Measurements from ENCODE around the gene LZTFL1. TPM values are rescaled to one million over a fixed set of nuclear protein-coding genes. Genes with fewer than 3 reads are reported as not detected.

The LZTFL1 gene
- total and polyA plus RNA-seq, 4 donors: 7.7 to 45.1 (median 22.3) TPM

DNA sequence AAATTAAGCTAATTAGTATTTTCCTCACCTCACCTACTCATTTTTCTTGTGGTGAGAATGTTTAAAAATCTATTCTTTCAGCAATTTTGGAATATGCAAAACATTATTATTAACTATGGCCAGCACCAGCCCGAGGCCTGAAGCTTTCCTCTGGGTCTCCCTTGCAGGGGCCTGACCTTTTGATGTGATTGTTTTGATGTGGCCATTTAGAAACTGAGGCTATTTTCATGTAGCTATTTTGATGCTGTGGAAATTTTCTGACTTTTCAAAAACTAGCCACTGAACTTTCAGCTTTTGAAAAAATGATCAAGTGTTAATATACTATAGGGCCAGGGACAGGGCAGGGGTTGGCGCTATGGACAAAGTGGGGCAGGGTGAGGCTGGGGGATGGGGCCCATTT, 36.2 kb upstream of the LZTFL1 start:
- no peak overlapping the region for H3K27ac ChIP-seq (ENCODE audit: low read depth in 1 of 2, low read length in 1 of 2)
- H3K27me3 ChIP-seq (ENCODE audit: control insufficient read depth in 3 of 3, insufficient read depth in 3 of 3, low read length in 2 of 3): no peaks in the 10 kb centered on the region
- DNase-seq (no peak), ATAC-seq (ENCODE audit: insufficient read depth, low FRiP score) (no peak)
- no peak for TF ChIP-seq CTCF (IDR thresholded peaks at IDR 0.05; ENCODE audit: control extremely low read depth, extremely low read depth)
- peaks cover 0 to 5% (median 0%) of the 10 kb centered on the region in 5 donors for H3K4me1 ChIP-seq (ENCODE audit: control insufficient read depth in 5 of 5, insufficient read depth in 5 of 5, low read length in 5 of 5)
- no peaks in the 10 kb centered on the region for H3K36me3 ChIP-seq (ENCODE audit: control insufficient read depth in 4 of 4, insufficient read depth in 4 of 4, low read length in 4 of 4)
- no peak overlapping the region for H3K9ac ChIP-seq (ENCODE audit: insufficient read depth in 1 of 2, low read length in 2 of 2)
- no peak overlapping the region for H3K4me3 ChIP-seq
- H3K9me3 ChIP-seq (ENCODE audit: control insufficient read depth in 4 of 4, insufficient read depth in 3 of 4, low read length in 3 of 4): no peaks in the 10 kb centered on the region
- 95 to 96% methylated on average over 2 of the region's 2 CpGs for WGBS, 2 donors

GRCh38 chr3:45874677-45875346, 32.9 kb upstream of the LZTFL1 start:
- TF ChIP-seq CTCF (IDR thresholded peaks at IDR 0.05; ENCODE audit: control extremely low read depth, extremely low read depth): no peak
- ATAC-seq (ENCODE audit: insufficient read depth, low FRiP score): no peak
- Histone ChIP-seq H3K36me3 (ENCODE audit: control insufficient read depth in 4 of 4, insufficient read depth in 4 of 4, low read length in 4 of 4) (no peaks in the 10 kb centered on the region), H3K9ac (ENCODE audit: insufficient read depth in 1 of 2, low read length in 2 of 2) (no peak overlapping the region), H3K4me3 (no peak overlapping the region), H3K27me3 (ENCODE audit: control insufficient read depth in 3 of 3, insufficient read depth in 3 of 3, low read length in 2 of 3) (no peaks in the 10 kb centered on the region), H3K4me1 (ENCODE audit: control insufficient read depth in 5 of 5, insufficient read depth in 5 of 5, low read length in 5 of 5) (no peaks in the 10 kb centered on the region), H3K9me3 (ENCODE audit: control insufficient read depth in 4 of 4, insufficient read depth in 3 of 4, low read length in 3 of 4) (no peaks in the 10 kb centered on the region), H3K27ac (ENCODE audit: low read depth in 1 of 2, low read length in 1 of 2) (no peak overlapping the region)
- WGBS, 2 donors: 53 to 76% methylated on average over 5 of the region's 5 CpGs
- DNase-seq: no peak

DNA sequence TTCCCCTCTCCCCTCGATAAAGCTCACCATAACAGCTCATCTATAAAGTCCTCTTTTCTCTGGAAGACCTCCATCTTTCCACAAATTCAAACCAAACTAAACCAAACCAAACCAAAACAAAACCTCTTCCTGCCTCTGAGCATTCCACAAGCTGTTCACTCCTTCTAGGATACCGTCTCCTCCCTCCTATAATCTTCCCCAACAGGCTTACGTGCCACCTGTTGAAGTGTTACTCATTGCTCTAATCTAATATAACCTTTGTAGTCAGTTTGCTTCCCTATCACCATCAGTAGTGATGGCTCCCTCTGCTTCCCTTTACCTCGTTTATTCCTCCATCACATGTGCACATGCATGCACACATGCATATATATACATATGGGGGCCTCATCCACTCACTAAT, 31.7 kb upstream of the LZTFL1 start:
- no peak for ATAC-seq (ENCODE audit: insufficient read depth, low FRiP score)
- no peaks in the 10 kb centered on the region for H3K27me3 ChIP-seq (ENCODE audit: control insufficient read depth in 3 of 3, insufficient read depth in 3 of 3, low read length in 2 of 3)
- no peak for TF ChIP-seq CTCF (IDR thresholded peaks at IDR 0.05; ENCODE audit: control extremely low read depth, extremely low read depth)
- 95% methylated on average over 4 of the region's 4 CpGs for WGBS, 2 donors
- H3K9me3 ChIP-seq (ENCODE audit: control insufficient read depth in 4 of 4, insufficient read depth in 3 of 4, low read length in 3 of 4): no peaks in the 10 kb centered on the region
- no peak overlapping the region for H3K4me3 ChIP-seq
- peaks cover 0 to 1% (median 0%) of the 10 kb centered on the region in 5 donors for H3K4me1 ChIP-seq (ENCODE audit: control insufficient read depth in 5 of 5, insufficient read depth in 5 of 5, low read length in 5 of 5)
- no peak for DNase-seq
- H3K36me3 ChIP-seq (ENCODE audit: control insufficient read depth in 4 of 4, insufficient read depth in 4 of 4, low read length in 4 of 4): no peaks in the 10 kb centered on the region
- H3K9ac ChIP-seq (ENCODE audit: insufficient read depth in 1 of 2, low read length in 2 of 2): no peak overlapping the region
- H3K27ac ChIP-seq (ENCODE audit: low read depth in 1 of 2, low read length in 1 of 2): no peak overlapping the region

DNA sequence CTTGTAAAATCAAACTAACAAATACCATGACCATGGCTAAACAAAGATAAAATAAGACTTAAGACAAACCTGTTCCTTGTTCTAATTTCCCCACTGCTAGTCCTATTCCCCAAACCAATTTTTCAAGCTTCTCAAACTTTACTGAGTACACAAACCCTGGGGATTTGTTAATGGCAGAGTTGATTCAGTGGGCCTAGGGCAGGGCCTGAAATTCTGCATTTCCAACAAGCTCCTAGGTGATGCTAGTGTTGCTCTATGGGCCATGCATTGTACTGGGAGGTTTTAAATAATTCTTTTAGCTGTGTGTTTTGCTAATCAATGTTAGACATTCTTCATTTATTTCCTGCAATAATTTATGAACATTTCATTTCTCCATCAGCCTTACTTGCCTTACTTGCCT, 31.1 kb upstream of the LZTFL1 start:
- no peaks in the 10 kb centered on the region for H3K36me3 ChIP-seq (ENCODE audit: control insufficient read depth in 4 of 4, insufficient read depth in 4 of 4, low read length in 4 of 4)
- H3K9ac ChIP-seq (ENCODE audit: insufficient read depth in 1 of 2, low read length in 2 of 2): no peak overlapping the region
- no peak overlapping the region for H3K4me3 ChIP-seq
- H3K9me3 ChIP-seq (ENCODE audit: control insufficient read depth in 4 of 4, insufficient read depth in 3 of 4, low read length in 3 of 4): no peaks in the 10 kb centered on the region
- H3K27me3 ChIP-seq (ENCODE audit: control insufficient read depth in 3 of 3, insufficient read depth in 3 of 3, low read length in 2 of 3): no peaks in the 10 kb centered on the region
- H3K4me1 ChIP-seq (ENCODE audit: control insufficient read depth in 5 of 5, insufficient read depth in 5 of 5, low read length in 5 of 5): peaks cover 0 to 1% (median 0%) of the 10 kb centered on the region in 5 donors
- TF ChIP-seq CTCF (IDR thresholded peaks at IDR 0.05; ENCODE audit: control extremely low read depth, extremely low read depth): no peak
- ATAC-seq (ENCODE audit: insufficient read depth, low FRiP score) (no peak), DNase-seq (no peak)
- H3K27ac ChIP-seq (ENCODE audit: low read depth in 1 of 2, low read length in 1 of 2): no peak overlapping the region

Measured in lung (tissue), 12 donors.